Right lobe of liver (tissue), 6 donors: ENCODE measurements around the gene PVR. TPM values are rescaled to one million over a fixed set of nuclear protein-coding genes. Genes with fewer than 3 reads are reported as not detected.
A peak's percentile ranks its signal among the peaks of the same experiment; 100 is the strongest.

Experiments used
- ATAC-seq, 4 donors: fragments of 200-7000 bp; cut with Tn5 transposase; one replicate each; pipeline ENCODE4 v1.9.1; 2020; ENCODE audit warnings: mild to moderate bottlenecking in 4 of 4, moderate library complexity in 4 of 4
- DNase-seq, 3 donors: peaks; one replicate each; pipeline ENCODE4 v3.0.0-alpha.2; 2020
- H3K27ac ChIP-seq, 3 donors: fragments of 200-600 bp; one replicate each; pipeline ENCODE4 v1.8.0; 2022
- H3K27me3 ChIP-seq, 2 donors: fragments of 200-600 bp; one replicate each; pipeline ENCODE4 v1.8.0; 2022
- H3K36me3 ChIP-seq, 4 donors: fragments of 200-600 bp; sonication (generic) in 1 of 4; one replicate each; pipeline versions ENCODE4 v1.5.1 to v1.8.0; 2017 to 2022; ENCODE audit warnings: control low read depth in 1 of 4
- H3K4me1 ChIP-seq, 4 donors: fragments of 200-600 bp; sonication (generic) in 1 of 4; one replicate each; pipeline versions ENCODE4 v1.5.1 to v1.8.0; 2017 to 2022; ENCODE audit warnings: control low read depth in 1 of 4
- H3K4me3 ChIP-seq, 3 donors: fragments of 200-600 bp; one replicate each; pipeline ENCODE4 v1.8.0; 2022
- H3K9me3 ChIP-seq, 4 donors: fragments of 200-600 bp; sonication (generic) in 1 of 4; one replicate each; pipeline versions ENCODE4 v1.5.1 to v1.8.0; 2017 to 2022; ENCODE audit warnings: control low read depth in 1 of 4
- POLR2A ChIP-seq: fragments of 450-650 bp; IDR thresholded peaks from one replicate; pipeline ENCODE4 v1.6.1; 2017; ENCODE audit warnings: antibody characterized with exemption, mild to moderate bottlenecking
- WGBS: methylation state at CpG from one replicate; pipeline ENCODE4 v1.1.6; 2018; ENCODE audit warnings: low coverage, low lambda C conversion rate; ENCODE audit not compliant: insufficient coverage; ENCODE audit errors: missing lambda C conversion rate; 5-methylcytosine and 5-hydroxymethylcytosine counted together
- intact Hi-C, 2 donors: fragments of 100-400 bp; cut with DNase I; formaldehyde crosslinking; loops; one replicate each; pipeline versions ENCODE4 v1.11.2 to v1.14.1; 2022
- total RNA-seq, 6 experiments: library from RNA; depleted of rRNA in 2 of 6; stranded (reverse); fragments of >200 nt in 2 of 6; fragmentation: NEBNext Ultra II Directional in 3 of 6; extraction: Animal tissue kit (Norgen Biotek cat#: 25700) in 3 of 6; gene quantifications; one replicate each; pipeline versions ENCODE4 v1.1.0 to v1.2.4, GENCODE V29; 2016 to 2023
- TF ChIP-seq, protein P1 (sequence below), 4 donors: fragments of 200-600 bp in 3 of 4; fragments of 450-650 bp in 1 of 4; IDR thresholded peaks; one replicate each; pipeline versions ENCODE4 v1.5.1 to v1.8.0; 2016 to 2022; ENCODE audit warnings: antibody characterized with exemption in 4 of 4, mild to moderate bottlenecking in 2 of 4
- donor health status: DM: no; HTN: yes; CAD: no.
- donor health status: DM: no; HTN: no; CAD: no.
- donor health status: DM: no; HTN: no; CAD: no.
- donor health status: DM: no; HTN: yes; CAD: no.
- donor health status: DM: no; HTN: yes; CAD: no.

The PVR gene
- total RNA-seq, 6 experiments from 2014 or later = 26.6 to 66.6 (median 55.5) TPM

DNA sequence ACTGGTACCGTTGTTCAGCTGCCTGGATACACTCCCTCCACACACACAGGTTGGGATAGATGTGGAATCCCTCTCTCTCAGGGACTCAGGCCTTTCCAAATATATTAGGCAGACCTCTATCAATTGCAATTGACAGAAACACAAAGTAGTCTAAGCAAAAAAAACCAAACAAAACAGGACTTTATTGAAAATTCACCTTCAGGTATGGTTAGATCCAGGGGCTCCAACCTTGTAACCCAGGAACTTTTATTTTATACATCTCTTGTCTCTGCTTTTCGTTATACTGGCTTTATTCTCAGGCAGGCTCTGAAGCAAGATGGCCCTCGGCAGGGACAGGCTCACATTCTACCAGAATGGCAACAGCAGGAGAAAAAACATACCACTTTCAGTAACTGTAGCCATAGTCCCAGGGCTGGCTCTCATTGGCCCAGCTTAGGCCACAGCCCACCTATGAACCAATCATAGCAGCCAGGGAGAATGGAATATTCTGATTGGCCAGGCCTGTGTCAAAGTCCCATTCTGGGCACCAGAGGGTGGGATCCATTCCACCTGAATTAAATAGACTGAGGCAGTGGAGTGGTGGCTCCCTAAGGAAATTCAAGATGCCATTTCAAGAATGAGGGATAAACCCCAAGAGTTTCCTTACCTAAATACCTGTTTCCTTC lies 14.5 kb downstream of the PVR start:
- peaks cover 0 to 6% (median 0%) of the 10 kb centered on the region in 4 donors for H3K4me1 ChIP-seq
- TF ChIP-seq, protein P1, sequence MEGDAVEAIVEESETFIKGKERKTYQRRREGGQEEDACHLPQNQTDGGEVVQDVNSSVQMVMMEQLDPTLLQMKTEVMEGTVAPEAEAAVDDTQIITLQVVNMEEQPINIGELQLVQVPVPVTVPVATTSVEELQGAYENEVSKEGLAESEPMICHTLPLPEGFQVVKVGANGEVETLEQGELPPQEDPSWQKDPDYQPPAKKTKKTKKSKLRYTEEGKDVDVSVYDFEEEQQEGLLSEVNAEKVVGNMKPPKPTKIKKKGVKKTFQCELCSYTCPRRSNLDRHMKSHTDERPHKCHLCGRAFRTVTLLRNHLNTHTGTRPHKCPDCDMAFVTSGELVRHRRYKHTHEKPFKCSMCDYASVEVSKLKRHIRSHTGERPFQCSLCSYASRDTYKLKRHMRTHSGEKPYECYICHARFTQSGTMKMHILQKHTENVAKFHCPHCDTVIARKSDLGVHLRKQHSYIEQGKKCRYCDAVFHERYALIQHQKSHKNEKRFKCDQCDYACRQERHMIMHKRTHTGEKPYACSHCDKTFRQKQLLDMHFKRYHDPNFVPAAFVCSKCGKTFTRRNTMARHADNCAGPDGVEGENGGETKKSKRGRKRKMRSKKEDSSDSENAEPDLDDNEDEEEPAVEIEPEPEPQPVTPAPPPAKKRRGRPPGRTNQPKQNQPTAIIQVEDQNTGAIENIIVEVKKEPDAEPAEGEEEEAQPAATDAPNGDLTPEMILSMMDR (IDR thresholded peaks at IDR 0.05) = no peak
- TF ChIP-seq POLR2A = no peak
- H3K27ac ChIP-seq = peak overlapping the region in 1 of 3 donors; percentile 3
- H3K27me3 ChIP-seq = no peaks in the 10 kb centered on the region
- peak in 1 of 3 donors; percentile 11 for DNase-seq
- no peak overlapping the region for H3K4me3 ChIP-seq
- peak in 2 of 4 donors; percentile 31 to 36 for ATAC-seq
- intact Hi-C loops = loop anchor here (5.0 to 10.0 kb wide), 2 partner anchors 73 to 76 kb away; no protein-coding TSS in a partner anchor
- WGBS = 100% methylated on average over 2 of the region's 3 CpGs
- no peaks in the 10 kb centered on the region for H3K9me3 ChIP-seq
- H3K36me3 ChIP-seq = peaks cover 5 to 78% (median 44%) of the 10 kb centered on the region in 4 donors

DNA sequence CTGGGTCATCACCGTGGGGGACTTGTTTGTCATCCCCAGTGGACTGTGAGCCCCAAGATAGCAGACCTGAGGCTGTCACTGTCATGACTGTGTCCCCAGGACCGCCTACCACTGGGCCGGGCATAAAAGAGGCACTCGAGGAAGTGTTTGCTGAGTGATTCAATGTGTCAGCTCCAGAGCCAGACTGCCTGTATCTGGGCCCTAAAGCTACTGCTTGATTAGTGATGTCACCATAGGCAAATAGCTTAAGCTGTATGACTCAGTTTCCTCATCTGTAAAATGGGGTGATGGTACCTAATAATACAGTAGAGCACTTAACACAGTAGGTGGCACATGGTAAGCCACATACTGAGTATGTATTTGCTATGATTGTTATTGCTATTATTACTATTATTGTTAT lies 16.4 kb downstream of the PVR start:
- H3K4me3 ChIP-seq = no peak overlapping the region
- intact Hi-C loops = no loop called here
- H3K9me3 ChIP-seq = no peaks in the 10 kb centered on the region
- 83% methylated on average over 3 of the region's 4 CpGs for WGBS
- H3K4me1 ChIP-seq = peaks cover 0 to 6% (median 0%) of the 10 kb centered on the region in 4 donors
- peaks cover 0 to 70% (median 39%) of the 10 kb centered on the region in 4 donors for H3K36me3 ChIP-seq
- H3K27ac ChIP-seq = no peak overlapping the region
- ATAC-seq = peak in 1 of 4 donors; percentile 23
- TF ChIP-seq, protein P1 (IDR thresholded peaks at IDR 0.05) = no peak
- DNase-seq = peak in 1 of 3 donors; percentile 22
- H3K27me3 ChIP-seq = no peaks in the 10 kb centered on the region

DNA sequence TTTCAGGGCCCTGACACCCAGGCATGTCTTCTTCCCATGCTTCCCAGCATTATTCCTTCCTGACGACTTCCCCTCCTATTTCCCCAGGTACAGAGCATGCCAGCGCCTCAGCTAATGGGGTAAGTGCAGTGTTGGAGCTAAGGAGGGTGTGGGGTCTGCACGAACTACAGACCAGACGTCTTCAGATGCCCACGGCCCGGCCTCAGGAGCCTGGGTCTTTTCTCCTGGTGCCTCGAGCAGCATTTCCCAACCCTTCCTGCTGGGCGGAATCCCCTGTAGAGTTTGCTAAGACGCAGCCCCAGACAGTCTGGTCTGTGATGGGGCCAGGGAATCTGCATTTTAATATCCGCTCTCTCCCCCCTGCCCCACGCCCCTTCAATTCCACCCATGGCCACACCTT lies 17.5 kb downstream of the PVR start:
- H3K4me1 ChIP-seq = peaks cover 0 to 6% (median 0%) of the 10 kb centered on the region in 4 donors
- intact Hi-C loops = no loop called here
- 78% methylated on average over 4 of the region's 11 CpGs for WGBS
- no peak overlapping the region for H3K27ac ChIP-seq
- peaks cover 0 to 59% (median 34%) of the 10 kb centered on the region in 4 donors for H3K36me3 ChIP-seq
- ATAC-seq = no peak
- no peaks in the 10 kb centered on the region for H3K27me3 ChIP-seq
- no peaks in the 10 kb centered on the region for H3K9me3 ChIP-seq
- DNase-seq = peak in 1 of 3 donors; percentile 14
- TF ChIP-seq, protein P1 (IDR thresholded peaks at IDR 0.05) = no peak
- TF ChIP-seq POLR2A = no peak
- no peak overlapping the region for H3K4me3 ChIP-seq

DNA sequence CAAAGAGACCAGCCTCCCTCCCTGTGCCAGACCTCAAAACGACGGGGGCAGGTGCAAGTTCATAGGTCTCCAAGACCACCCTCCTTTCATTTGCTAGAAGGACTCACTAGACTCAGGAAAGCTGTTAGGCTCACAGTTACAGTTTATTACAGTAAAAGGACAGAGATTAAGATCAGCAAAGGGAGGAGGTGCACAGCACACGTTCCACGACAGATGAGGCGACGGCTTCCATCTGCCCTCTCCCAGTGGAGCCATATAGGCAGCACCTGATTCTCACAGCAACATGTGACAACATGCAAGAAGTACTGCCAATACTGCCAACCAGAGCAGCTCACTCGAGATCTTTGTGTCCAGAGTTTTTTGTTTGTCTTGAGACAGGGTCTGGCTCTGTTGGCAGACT lies 18.2 kb downstream of the PVR start:
- no peak overlapping the region for H3K27ac ChIP-seq
- no peaks in the 10 kb centered on the region for H3K9me3 ChIP-seq
- no peaks in the 10 kb centered on the region for H3K27me3 ChIP-seq
- no peak overlapping the region for H3K4me3 ChIP-seq
- H3K4me1 ChIP-seq = peaks cover 0 to 6% (median 0%) of the 10 kb centered on the region in 4 donors
- WGBS = 57% methylated on average over 1 of the region's 7 CpGs
- H3K36me3 ChIP-seq = peaks cover 0 to 52% (median 31%) of the 10 kb centered on the region in 4 donors
- no peak for ATAC-seq
- DNase-seq = peak in 1 of 3 donors; percentile 13
- TF ChIP-seq POLR2A = no peak
- TF ChIP-seq, protein P1 (IDR thresholded peaks at IDR 0.05) = no peak
- intact Hi-C loops = no loop called here
